HG03575 (cell line): ENCODE results near the gene YIF1B.
"Not testable (repeated sequence)": the region's sequence is repeated elsewhere in the genome, so short reads cannot be mapped to it uniquely, and the experiment has no call there.

ENCODE experiments used
- ATAC-seq: cut with Tn5 transposase; IDR thresholded peaks from one replicate; pipeline ENCODE4 v1.9.1; 2021; ENCODE audit not compliant: unreplicated experiment, insufficient number of reproducible peaks, low FRiP score; ENCODE audit errors: extremely low read depth

Gene YIF1B

GRCh38 chr19:38262585-38263268, 53.0 kb downstream of the YIF1B start:
- ATAC-seq, result no peak

- ATAC-seq, result not testable (repeated sequence)
Observed at GRCh38 chr19:38261942-38262341, 53.8 kb downstream of the YIF1B start.

- ATAC-seq, result no peak
Observed at GRCh38 chr19:38255383-38256014, 60.2 kb downstream of the YIF1B start.

GRCh38 chr19:38253788-38254187, 62.0 kb downstream of the YIF1B start:
- no peak for ATAC-seq
